HK-2 (cell line): ENCODE data around the gene NTM.

Experiments used
- DNase-seq: peaks from one replicate; pipeline ENCODE4 v3.0.0-alpha.2; 2018; ENCODE audit not compliant: unreplicated experiment

Gene NTM

GRCh38 chr11:132206993-132207392 lies 836.6 kb downstream of the NTM start:
- no peak for DNase-seq

DNA sequence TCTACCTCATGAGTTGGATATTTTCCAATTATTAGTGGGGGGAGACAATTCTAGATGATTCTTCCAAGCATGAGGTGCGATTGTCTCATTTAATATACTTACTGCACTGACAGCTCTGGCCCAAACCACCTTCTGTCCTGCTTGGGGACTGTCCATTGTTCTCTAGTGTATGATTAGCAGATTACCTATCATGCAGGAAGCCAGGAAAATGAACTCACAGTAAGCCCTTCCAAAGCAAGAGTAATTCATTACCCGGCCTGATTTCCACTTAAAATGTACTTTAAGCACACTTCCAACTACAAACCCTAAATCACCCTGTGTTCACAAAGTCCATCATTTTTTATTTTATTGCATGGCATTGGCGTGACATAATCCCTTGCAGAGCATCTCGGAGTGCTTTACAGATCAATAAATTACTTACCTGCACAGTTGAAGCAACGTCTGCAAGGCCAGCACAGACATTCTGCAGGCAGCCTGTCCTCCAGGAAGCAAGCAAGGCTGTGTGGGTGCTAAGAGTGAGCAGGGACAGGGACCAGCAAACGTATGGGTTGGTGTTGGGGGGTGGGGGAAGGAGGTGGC lies 838.2 kb downstream of the NTM start:
- no peak for DNase-seq

GRCh38 chr11:132211479-132211878 lies 841.1 kb downstream of the NTM start:
- DNase-seq: no peak

GRCh38 chr11:132217856-132218255 lies 847.4 kb downstream of the NTM start:
- DNase-seq: no peak

DNA sequence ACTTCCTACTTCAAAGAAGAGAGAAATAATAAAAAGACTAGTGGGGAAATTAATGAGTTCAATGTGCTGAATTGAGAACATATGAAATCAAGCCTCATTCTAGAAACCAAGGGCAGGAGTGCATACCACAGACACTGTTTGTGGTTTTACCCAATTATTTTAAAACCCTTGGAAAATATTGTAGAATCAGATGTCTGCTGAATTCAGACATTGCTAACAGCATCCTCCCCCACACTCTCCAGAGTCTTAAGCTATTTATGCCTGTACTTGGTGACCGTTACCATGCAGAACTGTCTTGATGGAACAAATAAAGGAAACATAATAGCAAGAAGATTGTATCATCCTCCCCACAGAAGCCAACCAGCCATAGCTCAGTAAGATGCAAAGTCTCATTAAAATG lies 850.1 kb downstream of the NTM start:
- no peak for DNase-seq

- DNase-seq: no peak
Observed at GRCh38 chr11:132222345-132222744, 851.9 kb downstream of the NTM start.

DNA sequence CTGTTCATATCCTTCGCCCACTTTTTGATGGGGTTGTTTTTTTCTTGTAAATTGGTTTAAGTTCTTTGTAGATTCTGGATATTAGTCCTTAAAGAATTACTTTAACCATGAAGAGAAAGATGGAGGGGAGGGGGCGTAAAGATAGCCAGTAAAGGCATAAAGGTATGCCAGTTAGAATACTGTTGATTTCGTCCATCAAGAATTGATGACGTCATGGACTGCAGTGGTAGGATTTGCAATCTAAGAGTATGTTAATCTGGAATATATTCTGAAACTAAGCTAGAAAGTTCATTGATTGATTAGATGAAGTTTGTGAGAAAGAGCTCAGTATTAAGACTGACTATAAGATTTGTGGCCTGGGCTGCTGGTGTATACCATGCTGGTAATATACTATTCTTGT lies 856.1 kb downstream of the NTM start:
- no peak for DNase-seq

GRCh38 chr11:132228746-132229325 lies 858.4 kb downstream of the NTM start:
- DNase-seq: no peak

- DNase-seq: no peak
Observed at GRCh38 chr11:132231656-132232347, 861.4 kb downstream of the NTM start.

GRCh38 chr11:132234878-132235277 lies 864.5 kb downstream of the NTM start:
- DNase-seq: no peak

GRCh38 chr11:132237781-132238180 lies 867.4 kb downstream of the NTM start:
- no peak for DNase-seq

- no peak for DNase-seq
Observed at GRCh38 chr11:132238331-132238866, 868.0 kb downstream of the NTM start.

- no peak for DNase-seq
Observed at GRCh38 chr11:132240374-132240773, 870.0 kb downstream of the NTM start.

DNA sequence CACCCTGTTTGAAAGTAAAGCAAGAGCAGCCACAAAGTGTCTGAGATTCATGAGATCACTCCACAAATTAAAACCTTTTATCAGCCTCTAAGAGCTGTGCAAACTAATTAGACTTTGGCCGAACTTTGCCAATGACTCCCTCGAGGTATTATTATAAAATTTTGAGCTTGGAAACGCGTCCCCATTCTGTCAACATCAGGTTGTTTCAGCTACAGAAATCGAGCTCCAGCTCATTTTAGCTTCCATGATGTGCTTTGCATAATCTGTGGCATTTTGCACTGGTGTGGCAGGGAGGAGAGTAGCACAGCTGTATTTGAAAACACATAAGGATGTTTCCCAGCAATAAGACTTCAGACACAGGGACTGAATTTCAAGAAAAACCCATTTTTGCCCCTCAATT lies 872.2 kb downstream of the NTM start:
- DNase-seq: no peak

- DNase-seq: no peak
Observed at GRCh38 chr11:132244846-132245245, 874.4 kb downstream of the NTM start.

DNA sequence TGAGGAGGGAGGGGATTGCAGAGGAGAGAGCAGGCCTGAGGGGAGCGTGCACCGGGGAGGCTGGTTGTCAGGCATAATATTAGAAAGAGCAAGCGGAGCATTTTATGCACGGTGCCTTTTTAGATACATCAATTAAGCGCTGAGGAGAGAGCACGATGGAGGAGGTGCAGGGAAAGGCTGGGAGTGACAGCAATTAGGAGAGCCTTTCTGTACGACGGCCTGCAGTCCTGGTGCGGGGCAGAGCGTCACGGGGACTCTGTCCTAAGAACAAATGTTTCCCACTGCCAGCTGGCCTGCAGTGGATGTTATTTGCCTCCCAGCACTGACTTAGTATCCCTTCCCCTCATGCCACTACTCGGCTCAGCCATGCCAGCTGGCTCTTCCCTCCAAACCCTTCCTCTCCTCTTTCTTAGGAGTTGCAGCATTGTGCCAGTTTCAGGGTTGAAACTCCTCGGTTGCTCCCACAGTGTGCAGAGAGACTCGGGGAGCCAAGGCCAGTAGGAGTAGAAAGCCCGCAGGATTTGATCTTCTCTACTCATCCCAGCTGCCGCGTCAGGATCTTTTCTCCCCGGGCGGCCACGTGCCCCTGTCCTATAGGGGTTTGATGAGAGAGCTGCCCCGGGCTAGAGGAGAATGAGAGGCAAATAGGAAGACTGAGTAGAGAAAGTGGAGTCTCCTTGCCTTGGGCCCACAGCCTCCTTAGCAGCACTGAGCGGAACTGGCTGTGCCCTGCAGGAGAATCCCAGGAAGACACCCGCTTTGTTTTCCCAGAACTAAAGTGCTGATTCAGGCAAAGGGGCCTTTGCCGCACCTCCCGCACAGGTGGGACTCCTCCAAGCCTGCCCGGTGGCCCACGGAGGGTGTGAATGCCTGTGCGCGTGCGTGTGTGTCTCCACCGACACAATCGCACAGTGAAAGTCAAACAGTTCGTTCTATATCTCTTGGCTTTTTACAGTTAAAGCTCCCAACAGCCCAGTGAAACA lies 875.3 kb downstream of the NTM start:
- DNase-seq: no peak

DNA sequence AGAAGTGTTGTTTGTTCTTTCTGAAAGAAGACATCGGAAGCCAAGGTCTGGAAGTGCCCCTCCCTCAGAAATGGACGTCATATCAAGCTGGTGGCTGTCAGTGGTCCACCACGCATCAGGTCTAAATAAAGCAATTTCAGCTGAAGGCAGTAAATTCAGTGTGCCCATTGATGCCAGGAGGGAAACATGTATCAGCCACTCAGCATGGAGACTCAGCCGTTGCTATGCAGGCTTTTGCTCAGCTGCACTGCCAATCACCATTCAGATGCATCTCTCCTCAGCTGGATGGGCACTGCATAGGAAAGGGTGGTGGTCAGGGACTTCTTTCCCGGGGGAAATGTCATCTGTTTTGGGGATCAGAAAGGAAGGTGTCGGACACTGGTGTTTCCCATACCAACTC lies 878.2 kb downstream of the NTM start:
- DNase-seq: no peak

- DNase-seq: no peak
Observed at GRCh38 chr11:132249256-132249655, 878.8 kb downstream of the NTM start.

DNA sequence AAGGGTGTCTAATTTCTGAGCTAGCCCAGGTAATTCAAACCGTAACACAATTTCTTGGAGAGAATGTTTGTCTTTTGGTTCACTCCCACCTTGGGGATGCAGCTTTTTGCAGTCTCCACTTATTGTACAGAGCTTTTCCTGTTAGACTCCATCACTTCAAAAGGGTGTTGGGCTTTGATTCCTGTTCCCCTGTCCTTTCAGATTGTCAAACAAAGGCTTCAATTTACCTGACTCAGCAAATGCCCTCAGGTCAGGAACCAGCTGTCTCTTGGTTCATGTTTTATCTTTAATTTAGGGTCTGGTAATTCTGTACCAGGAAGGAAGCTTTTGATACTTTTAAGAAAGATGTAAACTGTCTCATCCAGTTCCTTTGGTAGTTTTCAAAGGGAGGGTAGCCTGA lies 880.6 kb downstream of the NTM start:
- no peak for DNase-seq

GRCh38 chr11:132253469-132254264 lies 883.3 kb downstream of the NTM start:
- DNase-seq: no peak

GRCh38 chr11:132254906-132255305 lies 884.5 kb downstream of the NTM start:
- no peak for DNase-seq
